ENCODE measurements around the gene B3GNT3. TPM values are rescaled to one million over a fixed set of nuclear protein-coding genes. Genes with fewer than 3 reads are reported as not detected.

B3GNT3 gene
- total and polyA plus RNA-seq, 2 of the 13 experiments (the other 11 are each of a cell fraction or from before 2014, with no cell fraction given): 0.86 to 4.0 TPM

GRCh38 chr19:17766543-17767131, 28.3 kb upstream of the B3GNT3 start (continued):
- TF ChIP-seq, protein P1, sequence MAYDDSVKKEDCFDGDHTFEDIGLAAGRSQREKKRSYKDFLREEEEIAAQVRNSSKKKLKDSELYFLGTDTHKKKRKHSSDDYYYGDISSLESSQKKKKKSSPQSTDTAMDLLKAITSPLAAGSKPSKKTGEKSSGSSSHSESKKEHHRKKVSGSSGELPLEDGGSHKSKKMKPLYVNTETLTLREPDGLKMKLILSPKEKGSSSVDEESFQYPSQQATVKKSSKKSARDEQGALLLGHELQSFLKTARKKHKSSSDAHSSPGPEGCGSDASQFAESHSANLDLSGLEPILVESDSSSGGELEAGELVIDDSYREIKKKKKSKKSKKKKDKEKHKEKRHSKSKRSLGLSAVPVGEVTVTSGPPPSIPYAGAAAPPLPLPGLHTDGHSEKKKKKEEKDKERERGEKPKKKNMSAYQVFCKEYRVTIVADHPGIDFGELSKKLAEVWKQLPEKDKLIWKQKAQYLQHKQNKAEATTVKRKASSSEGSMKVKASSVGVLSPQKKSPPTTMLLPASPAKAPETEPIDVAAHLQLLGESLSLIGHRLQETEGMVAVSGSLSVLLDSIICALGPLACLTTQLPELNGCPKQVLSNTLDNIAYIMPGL (CRISPR knock-in tag; IDR thresholded peaks at IDR 0.05; ENCODE audit: borderline replicate concordance in 1 of 2, low read depth in 1 of 2): peak; percentile 72 to 81; a peak in 3 of 4 replicates
- TF ChIP-seq MED1 (CRISPR knock-in tag; IDR thresholded peaks at IDR 0.05) (peak; percentile 64; the same call in 1 of the 2 replicates), ZNF737 (CRISPR knock-in tag; IDR thresholded peaks at IDR 0.05; ENCODE audit: borderline replicate concordance) (no peak), ZBTB7A (CRISPR knock-in tag; IDR thresholded peaks at IDR 0.05) (peak; percentile 91), ZNF503 (CRISPR knock-in tag; IDR thresholded peaks at IDR 0.05) (0 out of 2 replicates have a peak, but pooled peaks have one; percentile 32), ZNF792 (CRISPR knock-in tag; IDR thresholded peaks at IDR 0.05) (0 out of 2 replicates have a peak, but pooled peaks have one; percentile 13), KLF16 (CRISPR knock-in tag; IDR thresholded peaks at IDR 0.05) (peak in 1 of 2 experiments; percentile 69; a peak in 1 of 4 replicates), ZNF501 (CRISPR knock-in tag; IDR thresholded peaks at IDR 0.05) (peak; percentile 63), KDM5B (CRISPR knock-in tag; IDR thresholded peaks at IDR 0.05; ENCODE audit: borderline replicate concordance) (peak; percentile 68; the same call in 1 of the 2 replicates), ZFP37 (CRISPR knock-in tag; IDR thresholded peaks at IDR 0.05; ENCODE audit: borderline replicate concordance) (no peak), CAMTA2 (CRISPR knock-in tag; IDR thresholded peaks at IDR 0.05; ENCODE audit: borderline replicate concordance) (no peak), YEATS4 (CRISPR knock-in tag; IDR thresholded peaks at IDR 0.05; ENCODE audit: borderline replicate concordance) (no peak), KDM5A (IDR thresholded peaks at IDR 0.05; ENCODE audit: borderline replicate concordance, low read length) (peak; percentile 37; the same call in 1 of the 2 replicates), TOE1 (CRISPR knock-in tag; IDR thresholded peaks at IDR 0.05) (no peak), RFXANK (CRISPR knock-in tag; IDR thresholded peaks at IDR 0.05) (no peak), ZBTB20 (CRISPR knock-in tag; IDR thresholded peaks at IDR 0.05; ENCODE audit: borderline replicate concordance, low read depth) (no peak), HOXA5 (CRISPR knock-in tag; IDR thresholded peaks at IDR 0.05) (peak; percentile 54; the same call in 1 of the 2 replicates), ZNF33B (CRISPR knock-in tag; IDR thresholded peaks at IDR 0.05) (no peak)
- TF ChIP-seq, protein P2, sequence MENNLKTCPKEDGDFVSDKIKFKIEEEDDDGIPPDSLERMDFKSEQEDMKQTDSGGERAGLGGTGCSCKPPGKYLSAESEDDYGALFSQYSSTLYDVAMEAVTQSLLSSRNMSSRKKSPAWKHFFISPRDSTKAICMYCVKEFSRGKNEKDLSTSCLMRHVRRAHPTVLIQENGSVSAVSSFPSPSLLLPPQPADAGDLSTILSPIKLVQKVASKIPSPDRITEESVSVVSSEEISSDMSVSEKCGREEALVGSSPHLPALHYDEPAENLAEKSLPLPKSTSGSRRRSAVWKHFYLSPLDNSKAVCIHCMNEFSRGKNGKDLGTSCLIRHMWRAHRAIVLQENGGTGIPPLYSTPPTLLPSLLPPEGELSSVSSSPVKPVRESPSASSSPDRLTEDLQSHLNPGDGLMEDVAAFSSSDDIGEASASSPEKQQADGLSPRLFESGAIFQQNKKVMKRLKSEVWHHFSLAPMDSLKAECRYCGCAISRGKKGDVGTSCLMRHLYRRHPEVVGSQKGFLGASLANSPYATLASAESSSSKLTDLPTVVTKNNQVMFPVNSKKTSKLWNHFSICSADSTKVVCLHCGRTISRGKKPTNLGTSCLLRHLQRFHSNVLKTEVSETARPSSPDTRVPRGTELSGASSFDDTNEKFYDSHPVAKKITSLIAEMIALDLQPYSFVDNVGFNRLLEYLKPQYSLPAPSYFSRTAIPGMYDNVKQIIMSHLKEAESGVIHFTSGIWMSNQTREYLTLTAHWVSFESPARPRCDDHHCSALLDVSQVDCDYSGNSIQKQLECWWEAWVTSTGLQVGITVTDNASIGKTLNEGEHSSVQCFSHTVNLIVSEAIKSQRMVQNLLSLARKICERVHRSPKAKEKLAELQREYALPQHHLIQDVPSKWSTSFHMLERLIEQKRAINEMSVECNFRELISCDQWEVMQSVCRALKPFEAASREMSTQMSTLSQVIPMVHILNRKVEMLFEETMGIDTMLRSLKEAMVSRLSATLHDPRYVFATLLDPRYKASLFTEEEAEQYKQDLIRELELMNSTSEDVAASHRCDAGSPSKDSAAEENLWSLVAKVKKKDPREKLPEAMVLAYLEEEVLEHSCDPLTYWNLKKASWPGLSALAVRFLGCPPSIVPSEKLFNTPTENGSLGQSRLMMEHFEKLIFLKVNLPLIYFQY (CRISPR knock-in tag; IDR thresholded peaks at IDR 0.05; ENCODE audit: borderline replicate concordance): no peak
- TF ChIP-seq, protein P3, sequence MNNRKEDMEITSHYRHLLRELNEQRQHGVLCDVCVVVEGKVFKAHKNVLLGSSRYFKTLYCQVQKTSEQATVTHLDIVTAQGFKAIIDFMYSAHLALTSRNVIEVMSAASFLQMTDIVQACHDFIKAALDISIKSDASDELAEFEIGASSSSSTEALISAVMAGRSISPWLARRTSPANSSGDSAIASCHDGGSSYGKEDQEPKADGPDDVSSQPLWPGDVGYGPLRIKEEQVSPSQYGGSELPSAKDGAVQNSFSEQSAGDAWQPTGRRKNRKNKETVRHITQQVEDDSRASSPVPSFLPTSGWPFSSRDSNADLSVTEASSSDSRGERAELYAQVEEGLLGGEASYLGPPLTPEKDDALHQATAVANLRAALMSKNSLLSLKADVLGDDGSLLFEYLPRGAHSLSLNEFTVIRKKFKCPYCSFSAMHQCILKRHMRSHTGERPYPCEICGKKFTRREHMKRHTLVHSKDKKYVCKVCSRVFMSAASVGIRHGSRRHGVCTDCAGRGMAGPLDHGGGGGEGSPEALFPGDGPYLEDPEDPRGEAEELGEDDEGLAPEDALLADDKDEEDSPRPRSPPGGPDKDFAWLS (CRISPR knock-in tag; IDR thresholded peaks at IDR 0.05; ENCODE audit: borderline replicate concordance): no peak

All from HepG2 (cell line).